ENCODE data around the gene THSD4. TPM values are rescaled to one million over a fixed set of nuclear protein-coding genes. Genes with fewer than 3 reads are reported as not detected.
A peak's percentile ranks its signal among the peaks of the same experiment; 100 is the strongest.
"Not testable (repeated sequence)": the region's sequence is repeated elsewhere in the genome, so short reads cannot be mapped to it uniquely, and the experiment has no call there.

THSD4 gene
- total and polyA plus RNA-seq, 2 experiments from 2014 or later: 5.1 to 25.5 TPM

- no peaks in the 10 kb centered on the region for H3K27me3 ChIP-seq
- no peaks in the 10 kb centered on the region for H3K9me3 ChIP-seq (ENCODE audit: low read depth)
- H3K4me1 ChIP-seq (ENCODE audit: low read depth): peaks cover 17% of the 10 kb centered on the region
- H3K4me3 ChIP-seq: no peak overlapping the region
- peak overlapping the region; percentile 53 for H3K27ac ChIP-seq
- peak in 1 of 2 donors; percentile 84 for DNase-seq (ENCODE audit: low read depth in 1 of 2, low spot score in 1 of 2)
- H3K36me3 ChIP-seq: no peaks in the 10 kb centered on the region
- TF ChIP-seq CTCF (IDR thresholded peaks at IDR 0.05; ENCODE audit: low read depth, low read length): no peak
These were observed 86.2 kb downstream of the THSD4 start for GRCh38 chr15:71201477-71201876.

- no peak overlapping the region for H3K27ac ChIP-seq
- no peaks in the 10 kb centered on the region for H3K9me3 ChIP-seq (ENCODE audit: low read depth)
- H3K4me1 ChIP-seq (ENCODE audit: low read depth): peaks cover 17% of the 10 kb centered on the region
- TF ChIP-seq CTCF (IDR thresholded peaks at IDR 0.05; ENCODE audit: low read depth, low read length): no peak
- DNase-seq (ENCODE audit: low read depth in 1 of 2, low spot score in 1 of 2): no peak
- no peak overlapping the region for H3K4me3 ChIP-seq
- no peaks in the 10 kb centered on the region for H3K36me3 ChIP-seq
- no peaks in the 10 kb centered on the region for H3K27me3 ChIP-seq
These were observed 87.4 kb downstream of the THSD4 start for GRCh38 chr15:71202712-71203111.

- Histone ChIP-seq H3K9me3 (ENCODE audit: low read depth) (no peaks in the 10 kb centered on the region), H3K36me3 (no peaks in the 10 kb centered on the region), H3K4me3 (no peak overlapping the region), H3K27me3 (no peaks in the 10 kb centered on the region), H3K27ac (no peak overlapping the region), H3K4me1 (ENCODE audit: low read depth) (peaks cover 13% of the 10 kb centered on the region)
- DNase-seq (ENCODE audit: low read depth in 1 of 2, low spot score in 1 of 2): no peak
- no peak for TF ChIP-seq CTCF (IDR thresholded peaks at IDR 0.05; ENCODE audit: low read depth, low read length)
These were observed 88.6 kb downstream of the THSD4 start for GRCh38 chr15:71203586-71204474.

- TF ChIP-seq CTCF (IDR thresholded peaks at IDR 0.05; ENCODE audit: low read depth, low read length): no peak
- no peak for DNase-seq (ENCODE audit: low read depth in 1 of 2, low spot score in 1 of 2)
These were observed 91.9 kb downstream of the THSD4 start for GRCh38 chr15:71207141-71207540.

GRCh38 chr15:71212146-71212545 lies 96.9 kb downstream of the THSD4 start:
- no peak for TF ChIP-seq CTCF (IDR thresholded peaks at IDR 0.05; ENCODE audit: low read depth, low read length)
- H3K4me1 ChIP-seq (ENCODE audit: low read depth): no peaks in the 10 kb centered on the region
- H3K9me3 ChIP-seq (ENCODE audit: low read depth): no peaks in the 10 kb centered on the region
- H3K4me3 ChIP-seq: no peak overlapping the region
- H3K27ac ChIP-seq: no peak overlapping the region
- DNase-seq (ENCODE audit: low read depth in 1 of 2, low spot score in 1 of 2): no peak
- H3K27me3 ChIP-seq: no peaks in the 10 kb centered on the region
- no peaks in the 10 kb centered on the region for H3K36me3 ChIP-seq

More at GRCh38 chr15:71207141-71207540, 91.9 kb downstream of the THSD4 start:
- Histone ChIP-seq H3K27me3 (no peaks in the 10 kb centered on the region), H3K27ac (no peak overlapping the region), H3K36me3 (no peaks in the 10 kb centered on the region), H3K9me3 (ENCODE audit: low read depth) (no peaks in the 10 kb centered on the region), H3K4me3 (no peak overlapping the region), H3K4me1 (ENCODE audit: low read depth) (peaks cover under 1% of the 10 kb centered on the region)

GRCh38 chr15:71213943-71214342 lies 98.7 kb downstream of the THSD4 start:
- H3K9me3 ChIP-seq (ENCODE audit: low read depth); H3K4me3 ChIP-seq: not testable (repeated sequence)

More at GRCh38 chr15:71213943-71214342, 98.7 kb downstream of the THSD4 start:
- not testable (repeated sequence) for H3K27ac ChIP-seq; H3K27me3 ChIP-seq; DNase-seq (ENCODE audit: low read depth in 1 of 2, low spot score in 1 of 2); H3K36me3 ChIP-seq; H3K4me1 ChIP-seq (ENCODE audit: low read depth)

Data from cardiac muscle cell (in vitro differentiated cells and primary cell).